ENCODE results near the gene NAAA.
"Not testable (repeated sequence)": the region's sequence is repeated elsewhere in the genome, so short reads cannot be mapped to it uniquely, and the experiment has no call there.

The NAAA gene

DNA sequence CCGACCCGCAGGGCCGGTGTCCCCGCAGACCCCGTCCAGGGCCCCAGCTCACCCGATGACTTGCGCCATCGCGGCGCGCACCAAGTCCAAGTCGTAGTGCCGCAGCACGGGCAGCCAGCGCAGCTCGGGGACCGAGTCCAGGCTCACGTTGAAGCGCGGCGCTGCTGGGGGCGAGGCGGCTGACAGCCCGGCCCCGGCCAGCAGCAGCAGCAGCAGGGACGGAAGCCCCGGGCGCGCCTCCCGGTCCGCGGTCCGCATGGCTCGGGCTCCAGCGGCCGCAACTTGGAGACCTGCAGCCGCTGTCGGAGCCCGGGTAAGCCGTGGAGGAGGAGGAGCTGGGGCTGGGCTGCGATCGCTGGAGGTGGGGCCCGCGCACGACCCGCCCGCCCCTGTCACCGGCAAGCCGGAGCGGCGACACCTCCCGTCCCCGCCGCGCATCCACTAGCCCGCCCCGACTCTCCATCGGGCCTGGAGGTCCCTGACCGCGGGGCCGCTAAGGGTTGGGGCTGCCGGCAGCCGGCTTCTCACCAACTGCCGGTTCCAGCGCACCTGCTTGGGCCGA lies at the start of gene NAAA:
TSS of gene NAAA (minus strand) at position 322 of the 562 bp plus-strand sequence. CDS start at position 258, 64 bp downstream.
- DNase-seq (ENCODE audit: low spot score) = peak; percentile 75

DNA sequence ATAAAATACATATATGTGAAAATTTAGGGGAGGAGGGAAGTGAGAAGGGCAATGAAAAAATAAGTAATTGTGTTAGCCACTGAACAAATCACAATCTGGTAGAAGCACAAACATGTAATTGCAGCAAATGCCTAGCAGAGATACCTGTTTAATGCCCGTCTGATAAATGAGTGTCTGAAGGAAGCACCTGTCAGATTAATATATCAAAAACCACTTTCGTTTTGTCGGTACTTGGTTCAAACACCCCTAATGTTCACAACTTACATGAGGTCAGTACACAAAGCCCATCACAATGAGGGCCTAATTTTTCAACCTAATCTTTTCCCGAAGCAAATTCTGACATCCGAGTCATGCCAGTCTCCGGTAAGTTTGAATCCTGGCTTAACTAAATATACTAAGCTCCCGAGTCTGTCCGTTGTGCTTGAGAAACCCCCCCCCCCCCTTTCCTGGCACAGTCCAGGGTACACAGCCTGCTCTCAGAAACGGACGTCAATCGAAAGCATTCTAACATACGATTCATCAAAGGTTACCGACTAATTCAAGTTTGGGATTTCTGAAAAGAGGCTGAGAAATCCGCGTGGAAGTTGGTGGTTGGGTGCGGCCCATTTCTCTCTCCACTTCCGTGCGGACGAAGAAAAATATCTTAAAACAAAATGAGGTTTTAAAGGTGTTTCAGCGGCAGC lies 49.2 kb upstream of the NAAA start:
- DNase-seq (ENCODE audit: low spot score) = no peak

DNA sequence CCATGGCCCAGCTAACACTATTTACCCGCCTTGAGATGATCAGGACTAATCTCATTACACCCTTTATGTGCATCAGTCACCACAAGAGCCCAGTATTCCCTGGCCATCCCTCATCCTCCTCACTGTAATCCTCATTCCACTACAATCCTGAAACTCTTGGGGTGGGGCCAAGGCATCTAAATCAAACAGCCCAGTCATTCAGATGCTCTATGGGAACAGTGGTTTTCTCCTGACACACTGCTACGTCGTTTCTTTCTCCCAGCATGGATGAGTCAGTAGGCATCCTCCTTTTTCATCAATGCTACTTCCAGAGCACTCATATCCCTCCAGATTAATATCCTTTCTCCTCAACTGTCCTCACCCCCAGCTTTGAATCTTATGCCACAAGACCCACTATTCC lies 44.3 kb upstream of the NAAA start:
- peak; percentile 81 for DNase-seq (ENCODE audit: low spot score)

DNA sequence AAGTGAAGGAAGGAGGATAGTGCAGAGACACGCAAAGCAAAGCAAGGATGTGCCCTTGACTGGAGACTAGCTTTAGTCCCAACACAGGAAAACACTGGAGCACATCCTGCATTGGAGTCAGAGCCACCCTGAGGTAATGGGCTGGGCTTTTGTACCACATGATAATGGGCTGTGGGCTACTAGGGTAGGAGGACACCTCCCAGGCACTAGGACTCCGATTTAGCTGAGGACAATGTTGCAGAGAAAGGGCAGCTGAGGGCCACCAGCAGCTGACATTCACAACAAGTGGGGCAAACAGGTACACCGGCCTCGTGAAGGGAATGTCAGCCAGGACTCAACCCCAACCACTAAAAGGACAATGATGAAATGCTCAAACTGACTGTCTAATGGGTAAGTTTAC lies 39.8 kb upstream of the NAAA start:
- DNase-seq (ENCODE audit: low spot score) = no peak

DNA sequence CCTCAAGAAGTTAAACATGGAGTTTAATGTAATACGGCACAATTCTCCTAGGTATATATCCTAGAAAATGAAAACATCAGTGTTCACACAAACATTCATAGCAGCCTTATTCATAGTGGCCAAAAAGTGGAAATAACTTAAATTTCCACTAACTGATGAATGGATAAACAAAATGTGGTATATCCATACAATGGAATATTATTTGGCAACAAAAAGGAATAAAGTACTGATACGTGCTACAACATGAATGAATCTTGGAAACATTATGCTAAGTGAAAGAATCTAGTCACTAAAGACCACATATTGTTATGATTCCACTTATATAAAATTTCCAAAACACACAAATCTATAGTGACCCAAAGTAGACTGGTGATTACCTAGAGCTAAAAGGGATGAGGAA lies 35.4 kb upstream of the NAAA start:
- DNase-seq (ENCODE audit: low spot score) = no peak

DNA sequence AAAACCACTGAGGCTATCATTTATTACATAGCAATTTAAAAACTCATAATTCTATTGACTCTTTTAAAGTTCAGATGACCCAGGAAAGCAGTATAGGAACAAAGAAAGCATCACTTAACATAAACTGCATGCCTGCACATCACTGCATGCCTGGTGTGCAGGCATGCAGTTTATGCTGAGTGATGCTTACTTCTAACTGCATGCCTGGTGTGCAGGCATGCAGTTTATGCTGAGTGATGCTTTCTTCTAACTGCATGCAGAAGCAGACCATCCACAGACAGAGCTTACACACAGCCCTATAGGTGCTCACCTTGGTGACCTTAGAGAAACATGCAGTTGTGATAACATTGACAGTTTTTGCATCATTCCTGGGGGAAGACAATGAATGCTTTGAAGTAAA lies 33.0 kb upstream of the NAAA start:
- no peak for DNase-seq (ENCODE audit: low spot score)

DNA sequence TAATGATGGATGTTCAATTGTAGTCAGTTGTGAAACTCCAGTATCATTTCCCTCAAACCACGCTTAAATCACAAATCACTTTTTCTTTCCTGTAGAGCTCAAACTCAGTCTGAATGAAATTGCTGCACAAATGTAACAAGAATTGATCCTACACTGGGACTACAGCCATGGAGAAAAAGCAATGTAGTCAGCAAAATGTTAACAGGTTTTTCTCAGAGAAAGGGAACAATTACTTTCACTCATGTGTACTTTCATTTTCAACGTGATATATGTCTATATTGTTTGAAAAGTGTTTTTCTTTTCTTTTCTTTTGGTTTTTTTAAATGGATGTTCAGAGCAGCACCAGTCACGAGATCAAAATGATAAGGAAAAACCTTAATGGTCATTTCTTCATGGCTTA lies 27.3 kb upstream of the NAAA start:
- no peak for DNase-seq (ENCODE audit: low spot score)

DNA sequence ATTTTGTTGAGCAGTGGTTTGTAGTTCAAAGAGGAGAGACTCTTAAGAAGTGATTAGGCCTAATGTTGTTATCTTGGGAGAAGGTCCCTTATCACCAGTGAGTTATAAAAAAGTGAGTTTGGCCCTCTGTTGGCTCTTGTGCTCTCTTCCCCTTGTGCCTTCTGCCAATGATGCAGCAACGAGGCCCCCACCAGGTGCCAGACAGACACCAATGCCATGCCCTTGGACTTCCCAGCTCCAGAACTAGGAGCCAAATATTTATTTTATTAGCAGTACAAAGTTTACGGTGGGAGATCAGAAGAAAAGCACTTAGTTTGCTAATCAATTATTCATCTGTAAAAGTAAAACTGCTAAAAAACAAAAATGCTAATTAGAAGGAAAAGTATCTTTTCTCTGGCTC lies 22.7 kb upstream of the NAAA start:
- DNase-seq (ENCODE audit: low spot score) = no peak

DNA sequence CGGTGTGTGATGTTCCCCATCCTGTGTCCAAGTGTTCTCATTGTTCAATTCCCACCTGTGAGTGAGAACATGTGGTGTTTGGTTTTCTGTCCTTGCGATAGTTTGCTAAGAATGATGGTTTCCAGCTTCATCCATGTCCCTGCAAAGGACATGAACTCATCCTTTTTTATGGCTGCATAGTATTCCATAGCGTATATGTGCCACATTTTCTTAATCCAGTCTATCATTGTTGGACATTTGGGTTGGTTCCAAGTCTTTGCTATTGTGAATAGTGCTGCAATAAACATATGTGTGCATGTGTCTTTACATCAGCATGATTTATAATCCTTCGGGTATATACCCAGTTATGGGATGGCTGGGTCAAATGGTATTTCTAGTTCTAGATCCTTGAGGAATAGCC lies 21.3 kb upstream of the NAAA start:
- DNase-seq (ENCODE audit: low spot score) = not testable (repeated sequence)

DNA sequence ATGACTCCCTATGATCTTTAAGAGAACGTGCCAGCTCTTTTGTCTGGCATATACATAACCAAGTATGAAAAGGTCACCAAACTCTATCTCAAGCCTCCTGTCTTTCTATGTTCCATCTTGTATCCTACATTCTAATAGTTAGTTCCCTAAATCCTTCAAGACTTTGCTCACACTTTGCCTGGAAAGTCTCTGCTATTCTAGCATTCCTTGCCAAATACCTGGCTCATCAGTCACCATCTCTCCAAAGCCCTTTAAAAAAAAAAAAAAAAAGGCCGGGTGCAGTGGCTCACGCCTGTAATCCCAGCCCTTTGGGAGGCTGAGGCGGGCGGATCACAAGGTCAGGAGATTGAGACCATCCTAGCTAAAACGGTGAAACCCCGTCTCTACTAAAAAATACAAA lies 17.7 kb upstream of the NAAA start:
- not testable (repeated sequence) for DNase-seq (ENCODE audit: low spot score)

DNA sequence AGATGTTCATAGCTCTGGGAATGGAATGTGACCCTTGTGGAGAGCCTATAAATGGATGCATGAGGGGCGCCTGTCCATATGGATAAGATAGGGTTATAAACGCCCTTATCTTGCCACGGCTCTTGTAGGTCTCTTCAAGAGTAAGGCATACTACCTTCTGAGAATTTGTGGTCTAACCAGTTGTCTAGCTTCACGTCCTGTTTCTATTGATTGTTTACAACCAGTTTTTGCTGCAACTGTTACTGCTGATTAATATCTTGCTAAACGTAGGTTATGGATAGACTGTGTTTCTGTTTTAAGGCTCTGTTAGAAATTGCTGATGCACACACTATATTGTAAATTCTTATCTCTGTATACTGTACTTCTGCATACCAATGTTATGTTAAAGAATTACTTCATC lies 14.0 kb upstream of the NAAA start:
- not testable (repeated sequence) for DNase-seq (ENCODE audit: low spot score)

DNA sequence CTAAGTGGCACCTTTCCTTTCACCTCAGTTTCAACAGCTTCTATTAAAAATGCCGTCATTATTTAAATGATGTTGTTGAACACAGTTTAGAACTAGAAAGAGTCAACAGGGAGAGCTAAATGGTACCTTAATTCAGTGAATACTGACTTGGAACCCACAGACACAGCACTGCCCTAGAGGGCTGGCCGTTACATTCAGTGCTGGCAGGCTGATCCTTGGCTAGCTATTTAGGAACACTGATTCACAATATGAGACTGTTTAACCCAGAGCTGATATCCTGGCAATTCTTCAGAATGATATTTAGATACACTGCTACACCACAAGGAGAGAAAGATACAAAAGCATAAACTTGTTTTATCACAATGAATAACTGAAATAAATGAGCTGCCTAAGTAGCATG lies 12.7 kb upstream of the NAAA start:
- DNase-seq (ENCODE audit: low spot score) = no peak

DNA sequence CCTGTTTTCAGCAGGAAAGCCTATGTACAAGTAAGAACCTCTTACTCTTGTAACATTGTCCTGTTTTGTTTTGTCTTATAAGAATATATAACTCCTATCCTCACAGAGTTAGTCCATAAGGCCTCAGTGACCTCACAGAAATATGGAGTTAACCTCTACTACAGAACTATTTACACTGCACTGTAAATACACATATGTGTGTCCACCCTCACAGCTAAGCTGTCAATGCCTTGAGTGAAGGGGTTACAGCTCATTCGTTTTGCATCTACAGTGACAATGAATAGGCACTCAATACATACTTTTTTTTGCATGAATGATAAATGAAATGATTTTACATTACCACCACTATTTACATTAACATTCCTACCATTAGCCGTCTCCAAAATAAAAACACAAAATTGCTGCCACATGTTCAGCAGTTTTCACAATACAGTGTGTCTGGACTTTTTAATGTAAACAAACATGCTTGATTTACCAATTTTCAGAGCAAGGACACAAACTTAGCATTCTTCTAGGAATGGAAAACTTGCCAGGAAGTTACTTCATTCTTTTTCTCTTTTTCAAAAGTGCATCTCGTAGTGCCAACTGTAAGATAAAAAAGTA lies 9.5 kb upstream of the NAAA start:
- DNase-seq (ENCODE audit: low spot score) = no peak

DNA sequence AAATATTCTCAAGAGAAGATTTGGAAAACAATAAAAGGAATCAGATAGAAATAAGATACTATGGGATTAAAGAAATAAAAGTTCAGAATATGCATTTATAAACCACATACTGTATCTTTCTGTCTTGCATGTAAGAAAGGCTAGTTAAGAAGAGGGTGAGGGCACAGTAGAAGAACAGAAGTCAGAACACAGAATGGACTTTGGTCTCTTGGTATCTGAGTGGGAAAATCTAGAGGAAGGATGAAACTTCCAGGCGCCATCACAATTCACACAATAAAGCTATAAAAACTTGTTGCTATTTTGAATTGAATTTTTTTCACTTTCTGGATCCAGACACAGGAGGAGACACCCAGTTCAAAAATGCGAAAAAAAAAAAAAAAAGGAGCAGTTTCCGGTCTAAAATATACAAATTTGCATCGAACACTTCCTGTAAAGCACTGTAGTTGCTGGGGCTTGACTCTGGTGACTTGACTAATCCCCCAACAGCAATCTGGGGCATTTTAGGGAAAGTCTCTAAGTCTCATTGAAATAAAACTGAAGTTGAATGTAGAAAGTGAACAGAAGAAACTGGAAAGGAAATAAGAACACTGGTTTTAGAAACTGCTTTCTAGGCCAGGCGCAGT lies 8.1 kb upstream of the NAAA start:
- no peak for DNase-seq (ENCODE audit: low spot score)

DNA sequence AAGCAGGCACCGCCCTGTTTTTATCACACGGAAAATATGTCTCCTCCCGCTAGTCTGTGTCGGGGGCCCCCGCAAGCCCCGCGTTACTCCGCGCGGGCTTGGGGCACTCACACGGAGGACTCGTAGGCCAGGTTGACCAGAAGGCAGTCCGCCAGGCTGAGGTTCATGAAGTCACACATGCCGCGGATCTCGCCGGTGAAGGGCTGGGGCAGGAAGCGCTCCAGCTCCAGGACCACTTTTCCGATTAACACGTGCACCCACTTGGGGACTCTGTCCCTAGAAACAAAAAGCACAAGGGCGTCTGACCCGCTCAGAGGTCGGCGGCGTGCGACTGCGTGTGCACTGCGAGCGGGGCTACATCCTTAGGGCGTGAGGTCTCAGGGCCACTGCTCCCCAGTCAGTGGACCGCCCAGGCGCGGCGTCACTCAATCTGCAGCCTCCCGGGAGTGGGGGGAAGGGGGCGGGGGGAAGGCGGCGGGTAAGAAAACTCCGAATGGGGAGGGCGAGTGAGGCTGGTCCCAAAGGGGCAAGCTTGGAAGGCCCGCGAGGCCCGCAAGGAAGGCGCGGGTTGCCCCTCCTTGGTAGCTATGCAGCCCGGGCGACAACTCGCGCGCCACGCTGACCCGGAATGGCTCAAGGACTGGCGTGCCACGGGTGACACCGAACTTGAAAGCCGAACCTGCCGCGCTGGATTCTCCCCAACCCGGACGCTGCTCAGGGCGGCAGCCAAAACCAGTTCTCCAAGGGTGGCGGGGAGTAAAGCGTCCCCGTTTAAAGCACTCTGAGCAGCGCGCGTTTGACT lies 722 bp downstream of the NAAA start:
- peak; percentile 84 for DNase-seq (ENCODE audit: low spot score)

DNA sequence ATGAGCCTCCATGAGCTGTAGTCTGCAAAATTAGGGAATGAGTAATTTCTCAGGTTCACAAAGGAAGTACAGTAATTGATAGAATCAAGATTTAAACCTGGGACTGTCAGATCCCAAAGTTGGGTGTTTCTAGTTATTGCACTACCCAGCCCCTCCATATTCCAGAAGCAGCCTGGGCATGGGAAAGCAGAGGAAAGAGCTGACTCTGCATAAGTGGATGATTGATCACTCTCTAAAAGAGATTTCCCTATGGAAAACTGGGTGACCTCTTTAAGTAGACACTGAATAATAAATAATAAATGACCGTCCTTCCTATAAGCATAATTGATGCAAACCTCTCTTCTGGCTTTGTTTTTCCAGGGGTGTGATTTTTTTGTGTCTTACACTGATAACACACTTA lies 5.2 kb downstream of the NAAA start:
- DNase-seq (ENCODE audit: low spot score) = no peak

DNA sequence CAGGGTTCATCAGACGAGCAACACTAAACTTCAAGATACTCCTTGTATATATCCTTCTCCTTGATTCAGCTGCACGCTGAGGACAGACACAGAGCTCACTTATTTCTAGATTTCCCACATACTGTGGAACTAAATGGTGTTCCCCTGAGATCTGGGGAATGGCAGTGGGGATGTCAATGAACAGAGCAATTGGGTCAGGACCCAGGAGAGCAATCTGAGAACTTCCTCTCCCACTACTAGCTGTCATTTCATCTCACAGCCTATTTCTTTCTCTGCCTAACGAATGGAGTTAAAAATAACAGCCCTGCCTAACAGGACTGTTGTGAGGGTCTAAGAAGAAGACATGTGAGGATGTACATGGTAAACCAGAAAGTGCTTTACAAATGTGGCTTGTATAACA lies 10.7 kb downstream of the NAAA start:
- DNase-seq (ENCODE audit: low spot score) = no peak

DNA sequence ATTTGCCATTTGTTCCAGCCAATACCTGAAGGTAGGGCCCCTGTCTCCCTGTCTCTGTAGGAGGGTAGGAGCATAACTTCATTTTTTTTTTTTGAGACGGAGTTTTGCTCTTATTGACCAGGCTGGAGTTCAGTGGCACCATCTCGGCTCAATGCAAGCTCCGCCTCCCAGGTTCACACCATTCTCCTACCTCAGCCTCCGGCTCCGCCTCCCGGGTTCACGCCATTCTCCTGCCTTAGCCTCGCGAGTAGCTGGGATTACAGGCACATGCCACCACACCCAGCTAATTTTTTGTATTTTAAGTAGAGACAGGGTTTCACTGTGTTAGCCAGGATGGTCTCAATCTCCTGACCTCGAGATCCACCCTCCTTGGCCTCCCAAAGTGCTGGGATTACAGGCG lies 15.9 kb downstream of the NAAA start:
- not testable (repeated sequence) for DNase-seq (ENCODE audit: low spot score)

DNA sequence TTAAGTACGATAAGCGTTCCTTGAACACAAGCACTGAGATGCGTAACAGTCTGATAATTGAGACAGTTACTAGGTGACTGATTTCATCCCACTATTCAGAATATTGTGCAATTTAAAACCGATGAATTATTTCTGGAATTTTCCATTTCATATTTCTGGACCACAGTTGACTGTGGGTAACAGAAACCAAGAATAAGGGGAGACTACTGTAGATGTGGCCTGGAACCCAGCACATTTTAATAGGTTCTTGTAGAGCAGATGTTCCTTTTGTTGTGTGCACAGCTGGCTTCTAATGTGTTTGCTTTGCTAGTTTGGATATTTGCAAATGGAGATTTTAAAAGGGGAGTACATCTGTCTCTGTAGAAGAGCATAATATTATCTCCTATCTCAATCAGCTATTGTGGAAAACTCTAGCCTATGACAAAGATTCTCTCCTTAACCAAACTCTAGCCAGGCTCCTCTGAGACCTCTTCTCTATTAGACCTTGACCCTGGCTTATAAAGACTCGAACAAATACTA lies 16.4 kb downstream of the NAAA start:
- DNase-seq (ENCODE audit: low spot score) = no peak

DNA sequence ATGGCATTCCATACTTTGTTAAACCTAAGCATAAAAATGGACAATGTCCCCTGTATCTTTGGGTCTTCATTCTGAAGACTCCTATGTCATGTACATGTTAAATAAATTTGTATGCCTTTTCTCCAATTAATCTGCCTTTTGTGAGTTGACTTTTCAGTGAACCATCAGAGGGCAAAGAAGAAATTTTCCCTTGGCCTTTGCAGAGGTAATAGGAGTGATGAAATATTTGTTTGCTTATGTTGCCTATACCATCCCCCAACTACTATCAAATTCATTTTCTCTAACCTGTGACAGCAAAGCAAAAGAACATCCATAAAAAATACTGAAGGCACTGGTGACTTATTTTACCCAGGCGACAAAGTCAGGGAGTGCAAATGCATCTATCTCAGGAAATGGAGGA lies 18.2 kb downstream of the NAAA start:
- DNase-seq (ENCODE audit: low spot score) = no peak

DNA sequence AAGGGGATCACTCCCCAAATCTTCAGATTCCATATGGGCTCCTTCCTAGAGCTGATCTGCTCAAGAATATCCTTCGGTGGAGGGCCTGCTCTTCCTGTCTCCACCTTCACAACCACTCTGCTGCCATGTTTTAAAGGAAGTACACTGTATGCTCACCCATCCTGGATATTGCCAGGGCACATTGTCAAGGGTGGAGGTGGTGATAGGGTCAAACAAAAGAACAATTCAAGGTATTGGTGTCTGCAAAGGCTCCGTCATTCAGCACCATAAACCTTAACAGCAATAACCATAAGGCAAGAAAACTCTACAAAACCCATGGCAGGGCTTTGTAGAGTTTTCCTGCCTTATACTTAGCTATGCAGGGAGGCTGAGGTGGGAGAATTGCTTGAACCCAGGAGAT lies 18.9 kb downstream of the NAAA start:
- no peak for DNase-seq (ENCODE audit: low spot score)

DNA sequence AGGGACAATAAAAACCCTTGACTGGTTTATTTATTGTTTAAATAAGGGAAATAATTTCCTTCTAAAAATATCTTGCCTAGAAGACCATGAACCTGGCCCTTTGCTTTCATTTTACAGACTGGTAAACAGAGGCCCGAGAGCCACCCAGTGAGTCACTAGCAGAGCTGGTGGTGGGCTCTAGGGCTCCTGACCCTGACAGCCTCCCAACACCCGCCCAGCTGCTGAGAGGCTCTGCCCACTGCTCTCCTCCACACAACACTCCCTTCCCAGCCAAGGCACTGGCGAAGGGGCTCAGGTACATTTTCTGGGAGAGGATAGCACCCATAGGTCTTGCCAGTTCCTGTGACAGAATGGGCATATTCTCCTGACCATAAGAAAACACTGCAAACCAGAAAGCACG lies 20.5 kb downstream of the NAAA start:
- no peak for DNase-seq (ENCODE audit: low spot score)
